ENCODE results near the gene CCL28.
"Not testable (repeated sequence)": the region's sequence is repeated elsewhere in the genome, so short reads cannot be mapped to it uniquely, and the experiment has no call there.

The CCL28 gene

DNA sequence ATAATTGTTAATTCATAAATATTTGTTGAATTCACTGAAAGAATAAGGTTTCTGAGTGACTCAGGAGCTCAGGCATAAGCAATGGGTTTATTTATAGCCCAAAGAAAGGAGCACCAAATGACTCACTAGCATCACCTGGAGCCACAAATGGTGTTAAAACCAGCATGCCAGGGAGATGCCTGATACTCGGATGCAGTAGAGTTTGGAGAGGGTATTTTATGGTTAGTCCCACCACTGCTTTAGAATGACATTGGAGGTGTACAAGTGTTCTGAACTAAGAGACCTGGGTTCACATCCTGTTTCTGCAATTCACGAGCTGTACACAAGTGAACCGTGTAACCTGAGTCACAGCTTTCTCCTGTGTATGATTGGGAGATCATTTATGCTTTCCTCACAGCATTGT, 25.2 kb downstream of the CCL28 start:
- DNase-seq (no peak), ATAC-seq (no peak)
- H3K27me3 Mint-ChIP-seq: no peaks in the 10 kb centered on the region
- peaks cover 21% of the 10 kb centered on the region for H3K4me1 Mint-ChIP-seq
- no peaks in the 10 kb centered on the region for H3K9me3 Mint-ChIP-seq
- H3K4me3 Mint-ChIP-seq: no peak overlapping the region
- H3K27ac Mint-ChIP-seq: no peak overlapping the region
- peaks cover 15% of the 10 kb centered on the region for H3K36me3 Mint-ChIP-seq (ENCODE audit: low read depth)

DNA sequence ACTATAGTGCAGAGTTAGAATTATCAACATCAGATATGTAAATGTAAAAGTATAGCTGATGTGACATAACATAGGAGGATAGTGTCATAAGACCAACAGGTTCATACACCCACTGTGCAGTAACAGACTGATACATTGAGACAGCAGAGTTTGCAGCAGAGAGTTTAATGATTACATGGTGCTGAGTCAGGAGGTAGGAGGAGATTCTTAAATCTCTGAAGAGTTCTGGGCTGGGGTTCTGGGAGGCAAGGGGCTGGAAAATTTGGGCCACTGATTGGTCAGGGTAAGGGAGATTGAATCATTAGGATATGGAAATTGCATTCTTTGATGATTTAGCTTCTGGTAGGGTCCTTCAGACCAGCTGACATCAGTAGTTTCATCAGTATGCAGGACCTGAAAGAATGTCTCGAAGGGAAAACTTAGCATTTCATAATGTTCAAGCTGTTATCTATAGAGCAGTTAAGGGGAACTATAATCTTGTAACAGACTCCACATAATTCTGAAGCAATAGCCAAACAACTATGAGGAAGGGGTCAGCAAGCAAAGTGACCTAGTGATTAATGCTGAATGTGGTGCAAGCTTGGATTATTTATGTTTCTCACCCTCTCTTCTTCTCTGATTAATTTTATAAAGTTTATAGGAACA, 35.6 kb downstream of the CCL28 start:
- H3K27ac Mint-ChIP-seq: no peak overlapping the region
- DNase-seq (no peak), ATAC-seq (no peak)
- peaks cover 25% of the 10 kb centered on the region for H3K36me3 Mint-ChIP-seq (ENCODE audit: low read depth)
- H3K4me1 Mint-ChIP-seq: no peaks in the 10 kb centered on the region
- no peak overlapping the region for H3K4me3 Mint-ChIP-seq
- H3K9me3 Mint-ChIP-seq: no peaks in the 10 kb centered on the region
- no peaks in the 10 kb centered on the region for H3K27me3 Mint-ChIP-seq

DNA sequence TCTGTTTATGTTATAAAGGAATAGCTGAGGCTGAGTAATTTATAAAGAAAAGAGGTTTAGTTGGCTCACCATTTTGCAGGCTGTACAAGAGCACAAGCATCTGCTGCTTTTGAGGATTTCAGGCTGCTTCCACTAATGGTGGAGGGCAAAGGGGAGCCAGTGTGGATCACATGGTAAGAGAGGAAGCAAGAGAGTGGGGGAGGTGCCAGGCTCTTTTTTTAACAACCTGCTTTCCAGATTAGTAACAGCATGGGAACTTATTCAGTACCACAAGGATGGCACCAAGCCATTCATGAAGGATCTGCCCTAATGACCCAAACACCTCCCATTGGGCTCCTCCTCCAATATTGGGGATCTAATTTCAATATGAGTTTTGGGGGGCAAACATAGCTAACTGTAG, 40.4 kb downstream of the CCL28 start:
- Mint-ChIP-seq H3K9me3 (peaks cover 6% of the 10 kb centered on the region), H3K36me3 (ENCODE audit: low read depth) (peaks cover 22% of the 10 kb centered on the region), H3K27me3 (no peaks in the 10 kb centered on the region), H3K4me3 (no peak overlapping the region), H3K4me1 (no peaks in the 10 kb centered on the region), H3K27ac (no peak overlapping the region)
- DNase-seq: no peak
- ATAC-seq: no peak

DNA sequence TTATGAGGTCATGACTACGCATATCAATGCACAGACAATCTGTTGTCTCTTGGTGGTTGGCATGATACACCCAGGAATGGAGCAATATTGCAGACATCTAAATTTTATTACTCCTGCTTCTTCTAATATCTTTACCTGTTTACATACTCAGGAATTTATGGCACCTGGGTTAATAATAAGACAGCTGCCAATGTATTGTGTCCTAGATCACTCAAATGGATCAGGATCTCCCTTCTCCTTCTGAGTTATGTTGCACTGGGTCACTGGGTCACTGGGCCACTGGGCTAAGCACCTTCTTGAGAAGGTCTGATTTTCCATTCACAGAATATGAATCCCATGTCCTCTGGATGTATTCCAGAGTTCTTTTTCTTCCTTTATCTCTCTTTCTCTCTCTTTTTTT, 41.8 kb downstream of the CCL28 start:
- H3K9me3 Mint-ChIP-seq: peaks cover 11% of the 10 kb centered on the region
- DNase-seq: no peak
- no peak for ATAC-seq
- H3K27ac Mint-ChIP-seq: no peak overlapping the region
- no peaks in the 10 kb centered on the region for H3K4me1 Mint-ChIP-seq
- no peaks in the 10 kb centered on the region for H3K27me3 Mint-ChIP-seq
- peaks cover 17% of the 10 kb centered on the region for H3K36me3 Mint-ChIP-seq (ENCODE audit: low read depth)
- no peak overlapping the region for H3K4me3 Mint-ChIP-seq

DNA sequence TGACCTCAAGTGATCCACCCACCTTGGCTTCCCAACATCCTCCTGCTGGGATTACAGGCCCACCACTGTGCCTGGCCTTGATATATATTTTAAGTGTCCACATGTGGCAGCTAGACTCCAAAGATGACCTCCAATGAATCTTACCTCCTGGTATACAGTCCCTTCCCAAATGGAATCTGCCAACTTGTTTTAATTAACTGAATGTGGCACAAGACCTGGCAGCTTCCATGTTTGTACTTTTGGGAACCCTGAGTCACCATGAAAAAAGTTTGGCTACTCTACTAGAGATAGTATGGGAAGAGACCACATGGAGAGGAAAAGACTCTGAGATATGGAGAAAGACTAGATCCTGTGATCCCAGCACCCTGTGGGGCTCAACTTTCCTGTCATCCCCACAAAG, 42.5 kb downstream of the CCL28 start:
- no peaks in the 10 kb centered on the region for H3K4me1 Mint-ChIP-seq
- H3K36me3 Mint-ChIP-seq (ENCODE audit: low read depth): peaks cover 17% of the 10 kb centered on the region
- no peak overlapping the region for H3K4me3 Mint-ChIP-seq
- no peak for DNase-seq
- H3K27me3 Mint-ChIP-seq: no peaks in the 10 kb centered on the region
- H3K9me3 Mint-ChIP-seq: peaks cover 11% of the 10 kb centered on the region
- no peak overlapping the region for H3K27ac Mint-ChIP-seq
- ATAC-seq: no peak

DNA sequence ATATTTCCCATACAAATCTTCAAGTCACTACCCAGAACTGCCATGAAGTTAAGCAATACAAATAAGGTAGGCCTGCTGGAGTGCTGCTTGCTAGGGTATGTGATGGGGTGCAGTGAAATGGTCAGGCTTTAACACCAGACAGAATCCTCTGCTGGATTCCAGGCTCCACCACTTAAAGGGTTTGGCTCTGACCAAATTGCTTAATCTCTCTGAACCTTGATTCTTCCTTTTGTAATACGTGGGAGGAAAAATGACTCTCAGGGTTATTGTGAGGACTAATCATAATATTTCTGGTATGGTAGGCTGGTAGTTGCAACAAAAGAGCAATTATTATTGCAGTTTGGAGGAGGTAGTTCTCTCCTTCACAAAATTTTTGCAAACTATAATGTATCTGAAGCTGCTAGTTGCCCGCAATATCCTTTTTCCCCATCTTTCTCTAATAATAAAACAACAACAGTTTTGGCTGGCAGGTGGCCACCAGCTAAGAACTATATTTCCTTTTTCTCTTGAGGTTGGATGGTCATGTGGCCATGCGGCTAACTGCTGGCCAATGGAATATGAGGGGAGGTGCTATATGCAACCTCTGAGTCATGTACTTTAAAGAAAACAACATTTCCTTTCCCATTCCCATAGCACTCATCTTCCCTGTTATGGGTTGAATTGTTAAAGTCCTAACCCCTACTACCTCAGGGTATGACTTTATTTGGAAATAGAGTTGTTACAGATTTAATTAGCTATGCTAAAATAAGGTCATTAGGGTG, 44.1 kb downstream of the CCL28 start:
- peaks cover 11% of the 10 kb centered on the region for H3K9me3 Mint-ChIP-seq
- no peak for DNase-seq
- no peak overlapping the region for H3K27ac Mint-ChIP-seq
- no peak for ATAC-seq
- H3K36me3 Mint-ChIP-seq (ENCODE audit: low read depth): peaks cover 12% of the 10 kb centered on the region
- no peaks in the 10 kb centered on the region for H3K27me3 Mint-ChIP-seq
- no peak overlapping the region for H3K4me3 Mint-ChIP-seq
- H3K4me1 Mint-ChIP-seq: no peaks in the 10 kb centered on the region

DNA sequence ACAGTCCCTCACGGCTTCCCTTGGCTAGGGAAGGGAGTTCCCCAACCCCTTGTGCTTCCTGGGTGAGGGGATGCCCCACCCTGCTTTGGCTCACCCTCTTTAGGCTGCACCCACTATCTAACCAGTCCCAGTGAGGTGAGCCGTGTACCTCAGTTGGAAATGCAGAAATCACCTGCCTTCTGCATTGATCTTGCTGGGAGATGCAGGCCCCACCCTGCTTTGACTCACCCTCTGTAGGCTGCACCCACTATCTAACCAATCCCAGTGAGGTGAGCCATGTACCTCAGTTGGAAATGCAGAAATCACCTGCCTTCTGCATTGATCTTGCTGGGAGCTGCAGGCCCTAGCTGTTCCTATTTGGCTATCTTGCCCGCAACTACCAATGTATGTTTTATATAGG, 44.7 kb downstream of the CCL28 start:
- ATAC-seq (no peak), DNase-seq (no peak)
- H3K4me1 Mint-ChIP-seq: no peaks in the 10 kb centered on the region
- H3K27ac Mint-ChIP-seq: no peak overlapping the region
- H3K4me3 Mint-ChIP-seq: no peak overlapping the region
- H3K36me3 Mint-ChIP-seq (ENCODE audit: low read depth): peaks cover 12% of the 10 kb centered on the region
- no peaks in the 10 kb centered on the region for H3K27me3 Mint-ChIP-seq
- H3K9me3 Mint-ChIP-seq: peaks cover 11% of the 10 kb centered on the region

DNA sequence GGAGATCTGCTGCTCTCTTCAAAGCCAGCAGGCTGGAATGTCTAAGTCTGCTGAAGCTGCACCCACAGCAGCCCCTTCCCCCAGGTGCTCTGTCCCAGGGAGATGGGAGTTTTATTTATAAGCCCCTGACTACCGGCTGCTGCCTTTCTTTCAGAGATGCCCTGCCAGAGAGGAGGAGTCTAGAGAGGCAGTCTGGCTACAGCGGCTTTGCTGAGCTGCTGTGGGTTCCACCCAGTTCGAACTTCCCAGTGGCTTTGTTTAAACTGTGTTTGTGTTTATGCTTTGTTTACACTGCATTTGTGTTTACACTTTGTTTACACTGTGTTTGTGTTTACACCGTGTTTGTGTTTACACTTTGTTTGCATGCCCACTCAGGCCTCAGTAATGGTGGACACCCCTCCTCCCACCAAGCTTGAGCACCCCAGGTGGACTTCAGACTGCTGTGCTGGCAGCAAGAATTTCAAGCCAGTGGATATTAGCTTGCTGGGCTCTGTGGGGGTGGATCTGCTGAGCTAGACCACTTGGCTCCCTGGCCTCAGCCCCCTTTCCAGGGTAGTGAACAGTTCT, 45.4 kb downstream of the CCL28 start:
- peaks cover 16% of the 10 kb centered on the region for H3K9me3 Mint-ChIP-seq
- H3K4me1 Mint-ChIP-seq, DNase-seq, ATAC-seq, H3K27me3 Mint-ChIP-seq, H3K27ac Mint-ChIP-seq, H3K4me3 Mint-ChIP-seq: not testable (repeated sequence)
- H3K36me3 Mint-ChIP-seq (ENCODE audit: low read depth): peaks cover 11% of the 10 kb centered on the region

DNA sequence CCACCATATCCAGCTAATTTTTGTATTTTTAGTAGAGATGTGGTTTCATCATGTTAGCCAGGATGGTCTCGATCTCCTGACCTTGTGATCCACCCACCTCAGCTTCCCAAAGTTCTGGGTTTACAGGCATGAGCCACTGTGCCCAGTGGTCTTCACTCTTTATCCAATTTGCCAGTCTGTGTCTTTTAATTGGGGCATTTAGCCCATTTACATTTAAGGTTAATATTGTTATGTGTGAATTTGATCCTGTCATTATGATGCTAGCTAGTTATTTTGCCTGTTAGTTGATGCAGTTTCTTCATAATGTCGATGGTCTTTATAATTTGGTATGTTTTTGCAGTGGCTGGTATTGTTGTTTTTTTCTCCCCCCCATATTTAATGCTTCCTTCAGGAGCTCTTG, 47.0 kb downstream of the CCL28 start:
- not testable (repeated sequence) for H3K4me3 Mint-ChIP-seq; H3K4me1 Mint-ChIP-seq; H3K27ac Mint-ChIP-seq; H3K36me3 Mint-ChIP-seq (ENCODE audit: low read depth); ATAC-seq; DNase-seq; H3K27me3 Mint-ChIP-seq
- peaks cover 29% of the 10 kb centered on the region for H3K9me3 Mint-ChIP-seq

DNA sequence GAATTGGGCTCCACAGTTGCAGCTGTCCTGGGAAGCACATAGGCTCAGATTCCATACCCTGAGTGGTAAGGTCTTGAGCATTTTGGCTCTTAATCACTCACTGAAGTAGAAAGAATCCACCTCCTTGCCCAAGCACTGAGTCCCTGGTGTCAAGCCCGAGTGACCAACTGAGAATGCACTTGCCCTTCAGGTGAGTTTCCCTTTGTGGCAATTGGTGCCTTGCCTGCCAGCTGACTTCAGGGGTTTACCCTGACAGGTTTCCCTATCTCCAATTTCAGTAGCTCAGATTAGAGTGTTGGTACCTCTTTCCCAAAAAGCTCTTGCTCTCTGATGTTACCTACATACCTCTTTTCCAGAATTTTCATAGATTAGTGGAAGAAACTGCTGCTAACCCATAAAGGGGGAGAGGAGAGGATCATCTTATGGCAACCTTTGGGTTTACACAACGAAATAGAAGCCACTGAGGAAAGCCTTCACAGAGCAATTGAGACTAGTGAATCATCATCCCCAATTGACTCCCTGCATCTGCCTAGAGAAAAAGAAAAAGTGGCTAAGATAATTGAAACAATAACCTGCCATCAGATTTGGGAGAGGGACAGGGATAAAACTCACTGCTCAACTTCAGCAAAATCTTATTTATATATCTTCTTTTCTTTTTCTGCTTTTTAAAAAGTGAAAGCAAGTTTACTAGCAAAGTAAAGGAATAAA, 48.6 kb downstream of the CCL28 start:
- DNase-seq: no peak
- peaks cover 2% of the 10 kb centered on the region for H3K27me3 Mint-ChIP-seq
- H3K27ac Mint-ChIP-seq: no peak overlapping the region
- no peaks in the 10 kb centered on the region for H3K4me1 Mint-ChIP-seq
- H3K4me3 Mint-ChIP-seq: no peak overlapping the region
- H3K9me3 Mint-ChIP-seq: peaks cover 36% of the 10 kb centered on the region
- H3K36me3 Mint-ChIP-seq (ENCODE audit: low read depth): peaks cover 8% of the 10 kb centered on the region
- no peak for ATAC-seq

DNA sequence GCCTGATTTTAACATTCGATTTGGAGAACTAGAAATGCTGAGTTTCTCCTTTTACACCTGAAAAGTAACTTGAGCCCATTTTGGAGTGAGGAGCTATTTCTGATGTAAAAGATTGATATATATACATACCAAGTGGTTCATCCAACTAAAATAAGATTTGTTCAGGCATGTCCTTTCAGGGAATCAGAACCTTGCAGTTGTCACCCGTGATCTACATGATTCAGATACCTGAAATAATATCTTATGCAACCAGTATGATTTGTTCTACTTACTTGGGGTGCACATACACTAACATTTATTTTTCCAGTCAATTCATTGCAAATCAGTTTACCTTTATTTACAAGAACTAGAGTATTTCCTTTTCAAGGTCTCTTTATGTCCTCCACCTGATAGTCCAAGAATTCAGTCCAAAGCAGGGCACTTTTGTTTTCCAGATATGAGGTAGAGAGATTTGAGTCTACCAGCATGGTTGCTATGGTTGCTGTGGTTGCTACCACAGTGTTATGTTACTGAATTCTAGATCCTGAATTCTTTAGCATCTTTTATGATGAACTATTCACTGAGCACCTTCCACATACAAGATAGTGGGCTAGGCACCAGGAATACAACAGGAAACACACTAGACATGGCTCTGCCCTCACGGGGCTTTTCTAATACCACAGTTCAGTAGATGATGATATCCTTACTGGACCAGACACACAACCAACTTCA, 49.3 kb downstream of the CCL28 start:
- Mint-ChIP-seq H3K4me3 (no peak overlapping the region), H3K4me1 (no peaks in the 10 kb centered on the region), H3K9me3 (peaks cover 32% of the 10 kb centered on the region), H3K27me3 (peaks cover 2% of the 10 kb centered on the region), H3K36me3 (ENCODE audit: low read depth) (peaks cover 8% of the 10 kb centered on the region), H3K27ac (no peak overlapping the region)
- ATAC-seq (no peak), DNase-seq (no peak)

DNA sequence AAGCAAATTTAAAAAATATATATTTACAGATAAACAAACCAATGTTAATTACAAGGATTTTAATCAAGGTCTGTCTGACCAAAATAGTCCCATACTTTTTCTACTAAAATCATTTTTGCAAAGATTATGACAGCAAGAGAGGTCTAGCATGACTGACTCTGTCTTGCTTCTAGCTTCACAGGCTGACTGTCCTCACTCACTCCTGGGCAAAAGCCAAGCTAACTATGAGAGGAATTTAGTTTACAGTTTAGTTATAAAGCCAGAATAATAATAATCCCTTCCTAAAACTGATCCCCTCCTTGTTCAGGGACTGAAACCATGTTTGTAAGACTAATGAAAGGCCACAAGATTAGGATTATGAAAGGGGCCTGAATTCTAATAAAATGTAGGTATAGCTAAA, 53.5 kb downstream of the CCL28 start:
- no peaks in the 10 kb centered on the region for H3K4me1 Mint-ChIP-seq
- no peak overlapping the region for H3K27ac Mint-ChIP-seq
- ATAC-seq (no peak), DNase-seq (no peak)
- H3K9me3 Mint-ChIP-seq: peaks cover 27% of the 10 kb centered on the region
- H3K4me3 Mint-ChIP-seq: no peak overlapping the region
- H3K36me3 Mint-ChIP-seq (ENCODE audit: low read depth): no peaks in the 10 kb centered on the region
- H3K27me3 Mint-ChIP-seq: peaks cover 4% of the 10 kb centered on the region

DNA sequence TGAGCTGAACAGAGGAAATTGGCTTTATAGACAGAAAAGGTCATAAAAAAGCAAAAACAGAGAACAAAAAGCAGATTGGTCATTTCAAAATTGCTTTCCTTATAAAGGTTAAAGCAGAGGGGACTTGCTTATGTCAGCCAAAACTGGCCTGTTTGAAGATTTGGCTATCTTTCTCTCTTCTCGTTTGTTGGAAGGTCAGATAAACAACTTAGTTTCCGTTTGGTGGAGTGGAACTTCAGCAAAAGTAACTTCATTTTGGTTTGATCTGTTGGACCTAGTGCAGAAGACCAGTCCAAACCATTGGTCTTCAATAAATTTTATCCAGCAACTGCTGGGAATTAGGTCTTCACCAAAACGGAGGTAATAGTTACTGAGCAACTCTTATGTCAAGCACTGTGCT, 53.9 kb downstream of the CCL28 start:
- no peak for DNase-seq
- peaks cover 27% of the 10 kb centered on the region for H3K9me3 Mint-ChIP-seq
- ATAC-seq: no peak
- no peak overlapping the region for H3K4me3 Mint-ChIP-seq
- no peaks in the 10 kb centered on the region for H3K4me1 Mint-ChIP-seq
- peaks cover 4% of the 10 kb centered on the region for H3K27me3 Mint-ChIP-seq
- H3K27ac Mint-ChIP-seq: no peak overlapping the region
- H3K36me3 Mint-ChIP-seq (ENCODE audit: low read depth): no peaks in the 10 kb centered on the region

DNA sequence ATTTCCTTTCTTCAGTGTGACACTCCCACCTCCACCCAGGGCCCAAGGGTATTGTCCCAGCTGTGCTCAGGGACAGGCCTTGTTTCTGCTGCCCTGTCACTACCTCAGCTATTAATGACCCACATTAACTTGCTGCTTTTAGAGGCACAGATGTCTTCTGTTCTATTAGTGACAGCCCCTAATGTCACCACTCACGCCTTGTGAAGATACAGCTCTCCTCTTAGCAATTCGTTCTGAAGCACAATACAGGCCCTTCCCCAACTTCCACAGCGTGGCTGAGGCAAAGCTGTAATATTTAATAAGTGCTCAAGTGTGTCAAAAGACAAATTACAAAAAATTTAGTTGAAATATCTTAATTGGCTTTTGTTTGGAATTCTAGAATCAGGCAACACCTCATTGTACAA, 54.3 kb downstream of the CCL28 start:
- Mint-ChIP-seq H3K4me3 (no peak overlapping the region), H3K27me3 (peaks cover 4% of the 10 kb centered on the region), H3K36me3 (ENCODE audit: low read depth) (no peaks in the 10 kb centered on the region), H3K4me1 (no peaks in the 10 kb centered on the region), H3K27ac (no peak overlapping the region), H3K9me3 (peaks cover 27% of the 10 kb centered on the region)
- no peak for ATAC-seq
- no peak for DNase-seq

All from activated naive CD8-positive, alpha-beta T cell treated with anti-CD3 and anti-CD28 coated beads, Interleukin-2, amount 50 U/mL, for 24 hours (primary cell).